A673 (cell line): ENCODE measurements around the gene GALNT14.

Experiments
- EZH2 ChIP-seq: fragments of 200-600 bp; sonication (generic); IDR thresholded peaks from 2 replicates; pipeline ENCODE4 v1.6.1; 2017; ENCODE audit warnings: borderline replicate concordance, low read depth, mild to moderate bottlenecking, mixed read lengths, antibody characterized with exemption, low read length; ENCODE audit not compliant: poor library complexity, severe bottlenecking
- TF ChIP-seq, protein P1 (sequence below): fragments of 300-800, 200-600 bp; sonication (generic); conservative IDR thresholded peaks from 2 replicates; pipeline ENCODE4 v1.5.1; 2017; ENCODE audit warnings: low read depth, mild to moderate bottlenecking, antibody characterized with exemption, low read length, moderate library complexity, mixed read lengths

DNA sequence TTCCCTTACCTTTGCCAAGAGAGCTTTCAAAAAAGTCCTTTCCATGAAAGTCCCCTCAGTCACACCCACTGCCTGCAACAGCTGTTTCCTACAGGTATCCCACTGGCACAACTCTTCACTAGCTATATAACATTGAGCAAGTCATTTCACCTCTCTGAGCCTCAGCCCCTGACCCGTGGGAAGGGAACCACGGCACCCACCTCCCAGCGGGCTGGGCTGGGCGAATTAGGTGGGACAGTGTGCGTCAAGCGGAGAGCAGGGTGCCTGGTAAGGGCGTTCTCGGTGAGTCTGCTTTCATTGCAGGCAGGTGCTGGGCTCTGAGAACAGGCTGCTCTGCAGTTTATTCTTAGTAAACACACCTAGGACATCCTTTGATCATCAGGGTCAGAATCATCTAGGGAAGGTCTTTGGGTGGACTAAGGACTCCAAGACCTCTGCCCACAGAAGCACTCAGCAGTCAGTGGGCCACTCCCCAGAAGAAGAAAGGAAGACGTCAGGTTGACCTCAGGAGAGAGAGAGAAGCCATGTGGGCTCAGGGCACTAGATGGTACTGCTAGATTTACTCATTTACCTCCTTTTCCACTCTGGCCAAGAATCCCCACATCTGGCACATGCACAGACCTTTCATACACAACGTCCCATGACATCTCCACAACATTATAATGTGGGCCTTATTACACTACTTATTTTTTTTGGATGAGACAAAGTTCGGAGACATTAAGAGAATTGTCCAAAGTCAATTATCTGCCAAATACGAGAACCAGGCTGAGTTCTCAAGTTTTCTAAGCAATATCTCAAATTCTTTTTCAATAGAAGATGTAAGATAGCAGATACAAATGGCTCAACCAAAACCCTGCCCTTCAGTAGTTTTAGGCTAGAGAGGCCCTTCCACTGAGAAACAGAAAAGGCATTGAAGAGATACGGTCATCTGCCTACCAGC, 79.9 kb downstream of the GALNT14 start:
- no peak for TF ChIP-seq EZH2
- TF ChIP-seq, protein P1, sequence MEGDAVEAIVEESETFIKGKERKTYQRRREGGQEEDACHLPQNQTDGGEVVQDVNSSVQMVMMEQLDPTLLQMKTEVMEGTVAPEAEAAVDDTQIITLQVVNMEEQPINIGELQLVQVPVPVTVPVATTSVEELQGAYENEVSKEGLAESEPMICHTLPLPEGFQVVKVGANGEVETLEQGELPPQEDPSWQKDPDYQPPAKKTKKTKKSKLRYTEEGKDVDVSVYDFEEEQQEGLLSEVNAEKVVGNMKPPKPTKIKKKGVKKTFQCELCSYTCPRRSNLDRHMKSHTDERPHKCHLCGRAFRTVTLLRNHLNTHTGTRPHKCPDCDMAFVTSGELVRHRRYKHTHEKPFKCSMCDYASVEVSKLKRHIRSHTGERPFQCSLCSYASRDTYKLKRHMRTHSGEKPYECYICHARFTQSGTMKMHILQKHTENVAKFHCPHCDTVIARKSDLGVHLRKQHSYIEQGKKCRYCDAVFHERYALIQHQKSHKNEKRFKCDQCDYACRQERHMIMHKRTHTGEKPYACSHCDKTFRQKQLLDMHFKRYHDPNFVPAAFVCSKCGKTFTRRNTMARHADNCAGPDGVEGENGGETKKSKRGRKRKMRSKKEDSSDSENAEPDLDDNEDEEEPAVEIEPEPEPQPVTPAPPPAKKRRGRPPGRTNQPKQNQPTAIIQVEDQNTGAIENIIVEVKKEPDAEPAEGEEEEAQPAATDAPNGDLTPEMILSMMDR, result no peak
